ENCODE data around the gene MTMR11. TPM values are rescaled to one million over a fixed set of nuclear protein-coding genes. Genes with fewer than 3 reads are reported as not detected.

Gene MTMR11
- polyA plus RNA-seq, 1 donor from 2014 or later = 1.6 TPM

GRCh38 chr1:149949911-149950310 lies 13.2 kb upstream of the MTMR11 start:
- TF ChIP-seq EZH2 (IDR thresholded peaks at IDR 0.05; ENCODE audit: borderline replicate concordance, insufficient read depth, low read length, poor library complexity, severe bottlenecking) (no peak), POLR2AphosphoS5 (IDR thresholded peaks at IDR 0.05) (no peak), RAD21 (conservative IDR thresholded peaks at IDR 0.05) (no peak), REST (IDR thresholded peaks at IDR 0.05; ENCODE audit: borderline replicate concordance) (no peak), TAF1 (IDR thresholded peaks at IDR 0.05; ENCODE audit: low read depth) (no peak), CTCF (IDR thresholded peaks at IDR 0.05; ENCODE audit: poor library complexity, severe bottlenecking) (no peak), MXI1 (conservative IDR thresholded peaks at IDR 0.05; ENCODE audit: poor library complexity, severe bottlenecking) (no peak), EP300 (conservative IDR thresholded peaks at IDR 0.05; ENCODE audit: poor library complexity, severe bottlenecking) (no peak), SMC3 (conservative IDR thresholded peaks at IDR 0.05; ENCODE audit: poor library complexity) (no peak)
- no peaks in the 10 kb centered on the region for H3K36me3 ChIP-seq (ENCODE audit: insufficient read depth, low read length)
- H3K79me2 ChIP-seq (replicated peaks; ENCODE audit: insufficient read depth, low read length) = no peaks in the 10 kb centered on the region
- no peak overlapping the region for H3K4me2 ChIP-seq (ENCODE audit: low read length)
- H3F3A ChIP-seq (ENCODE audit: insufficient read depth, low read length, poor library complexity, severe bottlenecking) = no peaks in the 10 kb centered on the region
- no peak overlapping the region for H2AFZ ChIP-seq (ENCODE audit: low read depth, low read length)
- H3K27ac ChIP-seq (ENCODE audit: low read length) = no peak overlapping the region
- no peaks in the 10 kb centered on the region for H3K27me3 ChIP-seq (ENCODE audit: insufficient read depth, low read depth, low read length)
- no peaks in the 10 kb centered on the region for H3K9me3 ChIP-seq (ENCODE audit: low read length)
- H3K4me3 ChIP-seq (ENCODE audit: low read length) = no peak overlapping the region
- no peaks in the 10 kb centered on the region for H3K9me2 ChIP-seq (ENCODE audit: insufficient read depth, low read length)
- H3K9ac ChIP-seq (ENCODE audit: low read length) = no peak overlapping the region
- no peaks in the 10 kb centered on the region for H4K20me1 ChIP-seq (ENCODE audit: insufficient read depth)

GRCh38 chr1:149945206-149945605 lies 8.5 kb upstream of the MTMR11 start:
- TF ChIP-seq CTCF (IDR thresholded peaks at IDR 0.05; ENCODE audit: poor library complexity, severe bottlenecking) (no peak), REST (IDR thresholded peaks at IDR 0.05; ENCODE audit: borderline replicate concordance) (no peak), SMC3 (conservative IDR thresholded peaks at IDR 0.05; ENCODE audit: poor library complexity) (no peak), RAD21 (conservative IDR thresholded peaks at IDR 0.05) (no peak), TAF1 (IDR thresholded peaks at IDR 0.05; ENCODE audit: low read depth) (no peak)
- Histone ChIP-seq H3K4me2 (ENCODE audit: low read length) (no peak overlapping the region), H3K27ac (ENCODE audit: low read length) (no peak overlapping the region), H4K20me1 (ENCODE audit: insufficient read depth) (no peaks in the 10 kb centered on the region), H3K79me2 (replicated peaks; ENCODE audit: insufficient read depth, low read length) (no peaks in the 10 kb centered on the region), H2AFZ (ENCODE audit: low read depth, low read length) (no peak overlapping the region), H3K4me3 (ENCODE audit: low read length) (no peak overlapping the region), H3F3A (ENCODE audit: insufficient read depth, low read length, poor library complexity, severe bottlenecking) (no peaks in the 10 kb centered on the region), H3K9ac (ENCODE audit: low read length) (no peak overlapping the region), H3K9me2 (ENCODE audit: insufficient read depth, low read length) (no peaks in the 10 kb centered on the region), H3K36me3 (ENCODE audit: insufficient read depth, low read length) (no peaks in the 10 kb centered on the region), H3K9me3 (ENCODE audit: low read length) (no peaks in the 10 kb centered on the region), H3K27me3 (ENCODE audit: insufficient read depth, low read depth, low read length) (no peaks in the 10 kb centered on the region)

Data from neural cell (in vitro differentiated cells).